IMR-90 (cell line): ENCODE data around the gene GATD1. TPM values are rescaled to one million over a fixed set of nuclear protein-coding genes. Genes with fewer than 3 reads are reported as not detected.

Source experiments
- ATAC-seq: fragments of 200-7000 bp; cut with Tn5 transposase; 2 replicates; pipeline ENCODE4 v1.9.1; 2020; ENCODE audit warnings: low read depth, mild to moderate bottlenecking, moderate library complexity
- BruUV-seq: library from RNA; stranded (reverse); fragments of 400-500 nt; replicated peaks from 2 replicates; lab custom pipeline; 2021; lab: Mats Ljungman, UMichigan
- CTCF ChIA-PET: fragments of 300-600 bp; formaldehyde crosslinking; extraction: SDS; loops from one replicate; lab custom pipeline; 2021; ENCODE audit warnings: antibody characterized with exemption; lab: Yijun Ruan, JAX
- POLR2A ChIA-PET: fragments of 300-600 bp; sonication (Branson Sonifier 250); formaldehyde crosslinking; loops from one replicate; lab custom pipeline; 2022; ENCODE audit warnings: antibody characterized with exemption; ENCODE audit not compliant: unreplicated experiment; lab: Charles Lee
- DNase-seq: peaks from one replicate; pipeline ENCODE4 v3.0.0; 2013
- H2AFZ ChIP-seq: replicated peaks from 2 replicates; pipeline ENCODE3; 2013; ENCODE audit warnings: low read length, mild to moderate bottlenecking; ENCODE audit not compliant: poor library complexity
- H2AK5ac ChIP-seq: 2 replicates; pipeline ENCODE4 v1.6.1; 2013; ENCODE audit warnings: low read depth, low read length, inconsistent platforms
- H2AK9ac ChIP-seq: replicated peaks from 2 replicates; pipeline ENCODE3; 2013; ENCODE audit warnings: mild to moderate bottlenecking, low read depth, low read length, moderate library complexity; ENCODE audit not compliant: poor library complexity
- H2BK120ac ChIP-seq: 2 replicates; pipeline ENCODE4 v1.6.1; 2013; ENCODE audit warnings: low read depth, low read length, inconsistent platforms
- H2BK15ac ChIP-seq: 3 replicates; pipeline ENCODE4 v1.6.1; 2013; ENCODE audit warnings: low read depth, low read length, inconsistent platforms
- H2BK20ac ChIP-seq: 2 replicates; pipeline ENCODE4 v1.6.1; 2013; ENCODE audit warnings: low read depth, mild to moderate bottlenecking, inconsistent platforms, low read length, moderate library complexity
- H2BK5ac ChIP-seq: 2 replicates; pipeline ENCODE4 v1.6.1; 2013; ENCODE audit warnings: mild to moderate bottlenecking, low read depth, low read length, inconsistent platforms; ENCODE audit not compliant: poor library complexity, severe bottlenecking
- H3K14ac ChIP-seq: replicated peaks from 2 replicates; pipeline ENCODE4 v1.6.1; 2013; ENCODE audit warnings: low read depth, low read length, inconsistent platforms
- H3K18ac ChIP-seq: 2 replicates; pipeline ENCODE4 v1.6.1; 2013; ENCODE audit warnings: low read depth, low read length, control low read depth
- H3K23ac ChIP-seq: 2 replicates; pipeline ENCODE4 v1.6.1; 2013; ENCODE audit warnings: low read depth, low read length, inconsistent platforms
- H3K27ac ChIP-seq: 2 replicates; pipeline ENCODE4 v1.5.1; 2013; ENCODE audit warnings: mild to moderate bottlenecking, control low read depth, low read length; ENCODE audit not compliant: insufficient read depth
- H3K27me3 ChIP-seq: 2 replicates; pipeline ENCODE4 v1.6.1; 2013; ENCODE audit warnings: low read length; ENCODE audit not compliant: control insufficient read depth, insufficient read depth
- H3K36me3 ChIP-seq: 2 replicates; pipeline ENCODE4 v1.6.1; 2013; ENCODE audit warnings: low read length, mixed read lengths; ENCODE audit not compliant: control insufficient read depth, insufficient read depth
- H3K4ac ChIP-seq: 2 replicates; pipeline ENCODE4 v1.6.1; 2013; ENCODE audit warnings: low read depth, low read length, inconsistent platforms
- H3K4me1 ChIP-seq: 2 replicates; pipeline ENCODE4 v1.6.1; 2013; ENCODE audit warnings: low read length, mixed read lengths; ENCODE audit not compliant: control insufficient read depth, insufficient read depth
- H3K4me2 ChIP-seq: 2 replicates; pipeline ENCODE4 v1.6.1; 2013; ENCODE audit warnings: low read depth, mild to moderate bottlenecking, control low read depth, low read length, moderate library complexity
- H3K4me3 ChIP-seq: 2 replicates; pipeline ENCODE4 v1.5.1; 2013; ENCODE audit warnings: low read depth, mild to moderate bottlenecking, control low read depth, low read length, moderate library complexity; ENCODE audit not compliant: insufficient read depth
- H3K56ac ChIP-seq: 2 replicates; pipeline ENCODE4 v1.6.1; 2013; ENCODE audit warnings: low read length, inconsistent platforms; ENCODE audit not compliant: insufficient read depth; ENCODE audit errors: extremely low read depth
- H3K79me1 ChIP-seq, 2 experiments: 2 replicates each; pipeline ENCODE4 v1.6.1; 2013; ENCODE audit warnings: low read length in 2 of 2, inconsistent platforms in 1 of 2, low read depth in 1 of 2
- H3K9ac ChIP-seq: 2 replicates; pipeline ENCODE4 v1.6.1; 2013; ENCODE audit warnings: low read depth, low read length, control low read depth
- H3K9me1 ChIP-seq: 2 replicates; pipeline ENCODE4 v1.6.1; 2013; ENCODE audit warnings: low read length, inconsistent platforms; ENCODE audit not compliant: insufficient read depth
- H3K9me3 ChIP-seq: 2 replicates; pipeline ENCODE4 v1.6.1; 2013; ENCODE audit warnings: low read length; ENCODE audit not compliant: control insufficient read depth, insufficient read depth
- H4K20me1 ChIP-seq: 2 replicates; pipeline ENCODE4 v1.6.1; 2013; ENCODE audit warnings: low read length, inconsistent platforms; ENCODE audit not compliant: insufficient read depth
- H4K5ac ChIP-seq: 2 replicates; pipeline ENCODE4 v1.6.1; 2013; ENCODE audit warnings: mild to moderate bottlenecking, low read depth, low read length, control low read depth
- H4K8ac ChIP-seq, 2 experiments: 2 replicates each; pipeline ENCODE4 v1.6.1; 2013; ENCODE audit warnings: low read depth in 2 of 2, low read length in 2 of 2, control low read depth in 1 of 2, inconsistent platforms in 1 of 2
- H4K91ac ChIP-seq: 2 replicates; pipeline ENCODE4 v1.6.1; 2013; ENCODE audit warnings: low read depth, low read length, inconsistent platforms; ENCODE audit not compliant: insufficient read depth
- CEBPB ChIP-seq: IDR thresholded peaks from 2 replicates; pipeline ENCODE4 v1.6.1; 2012; ENCODE audit warnings: low read depth, low read length, improper control_type of control experiment
- RCOR1 ChIP-seq: IDR thresholded peaks from 2 replicates; pipeline ENCODE4 v1.6.1; 2012; ENCODE audit warnings: mild to moderate bottlenecking, low read length, improper control_type of control experiment; ENCODE audit not compliant: insufficient replicate concordance
- WGBS, 2 experiments: methylation state at CpG; one replicate each; pipeline versions ENCODE4 v1.1.5 to v1.1.7; 2013; ENCODE audit warnings: missing lambda C conversion rate in 2 of 2; ENCODE audit not compliant: insufficient read length in 1 of 2; ENCODE audit errors: extremely low coverage in 2 of 2; 5-methylcytosine and 5-hydroxymethylcytosine counted together
- dilution Hi-C: fragments of 300-500 bp; cut with HindIII; formaldehyde crosslinking; loops from one replicate; pipeline ENCODE4 v1.14.3; 2018; ENCODE audit warnings: low sequenced_read_pairs; ENCODE audit not compliant: unreplicated experiment
- in situ Hi-C: fragments of 300-500 bp; cut with MboI; formaldehyde crosslinking; loops from 3 replicates; pipeline ENCODE4 v1.14.3; 2019; ENCODE audit warnings: low sequenced_read_pairs, inconsistent platforms, mixed read lengths
- intact Hi-C: fragments of 100-400 bp; cut with micrococcal nuclease; formaldehyde crosslinking; loops from 2 replicates; pipeline ENCODE4 v1.10.0; 2022
- polyA plus RNA-seq, 3 experiments: library from polyadenylated mRNA; depleted of rRNA; stranded (reverse); fragments of >200 nt; gene quantifications; 2 replicates each; pipeline ENCODE4 v1.2.3, GENCODE V29; 2012; ENCODE audit warnings: low replicate concordance in 1 of 3
- total RNA-seq: library from RNA; depleted of rRNA; stranded (reverse); fragments of >200 nt; gene quantifications from 2 replicates; pipeline ENCODE4 v1.2.3, GENCODE V29; 2012

The GATD1 gene
- total and polyA plus RNA-seq, 2 of the 4 experiments (the other 2 are of a cell fraction), result 3.0 to 52.5 TPM

DNA sequence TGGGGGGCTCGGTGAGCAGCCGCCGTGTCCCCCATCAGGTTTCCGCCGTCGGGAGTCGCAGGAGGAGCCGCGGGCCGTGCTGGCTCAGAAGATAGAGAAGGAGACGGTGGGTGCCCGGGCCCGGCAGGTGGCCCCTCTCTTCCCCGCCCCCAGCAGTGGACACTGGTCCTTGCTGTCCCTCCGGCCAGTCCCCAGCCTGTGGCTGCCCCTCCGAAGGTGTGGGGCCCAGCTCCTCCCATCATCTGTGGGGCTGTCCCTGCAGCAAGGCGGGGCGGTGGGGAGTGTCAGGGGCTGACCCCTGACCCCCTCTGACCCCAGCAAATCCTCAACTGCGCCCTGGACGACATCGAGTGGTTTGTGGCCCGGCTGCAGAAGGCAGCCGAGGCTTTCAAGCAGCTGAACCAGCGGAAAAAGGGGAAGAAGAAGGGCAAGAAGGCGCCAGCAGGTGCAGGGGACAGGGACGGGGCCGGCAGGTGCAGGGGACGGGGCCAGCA, 56.0 kb downstream of the GATD1 start:
- CTCF ChIA-PET, result no interaction called here
- no peak overlapping the region for H3K4ac ChIP-seq
- 39% methylated on average over 10 of the region's 28 CpGs; no CpG with 5 or more reads in 1 of the 2 experiments for WGBS, 2 experiments
- no peak overlapping the region for H2BK5ac ChIP-seq
- no peak for TF ChIP-seq RCOR1
- no peak for TF ChIP-seq CEBPB
- no peak overlapping the region for H4K5ac ChIP-seq
- no peak overlapping the region for H4K91ac ChIP-seq
- no peak overlapping the region for H3K9ac ChIP-seq
- no peak overlapping the region for H2AK5ac ChIP-seq
- H3K27ac ChIP-seq, result no peak overlapping the region
- no peaks in the 10 kb centered on the region for H3K79me1 ChIP-seq
- intact Hi-C loops, result loop anchor here (10.0 kb wide), 1 partner anchor 166 kb away; no protein-coding TSS in a partner anchor
- no peaks in the 10 kb centered on the region for H3K4me1 ChIP-seq
- no peak overlapping the region for H3K4me2 ChIP-seq
- H4K20me1 ChIP-seq, result no peaks in the 10 kb centered on the region
- ATAC-seq, result no peak
- BruUV-seq, result no TSS peak
- H3K56ac ChIP-seq, result no peak overlapping the region
- peak overlapping the region; percentile 58 for H2AFZ ChIP-seq
- H4K8ac ChIP-seq, result no peak overlapping the region
- H3K23ac ChIP-seq, result no peak overlapping the region
- no peaks in the 10 kb centered on the region for H3K9me3 ChIP-seq
- no peak overlapping the region for H2BK20ac ChIP-seq
- in situ Hi-C loops, result no loop called here
- H2BK15ac ChIP-seq, result no peak overlapping the region
- no peak overlapping the region for H3K4me3 ChIP-seq
- POLR2A ChIA-PET, result no interaction called here
- no peaks in the 10 kb centered on the region for H3K9me1 ChIP-seq
- H2BK120ac ChIP-seq, result no peak overlapping the region
- H3K27me3 ChIP-seq, result peaks cover 9% of the 10 kb centered on the region; the same call in 1 of the 2 replicates
- H3K36me3 ChIP-seq, result no peaks in the 10 kb centered on the region
- H2AK9ac ChIP-seq, result no peak overlapping the region
- DNase-seq, result no peak
- dilution Hi-C loops, result no loop called here
- no peak overlapping the region for H3K14ac ChIP-seq
- no peak overlapping the region for H3K18ac ChIP-seq
